PC-3 (cell line): ENCODE data around the gene KRT15. TPM values are rescaled to one million over a fixed set of nuclear protein-coding genes. Genes with fewer than 3 reads are reported as not detected.

Experiments
- ATAC-seq: fragments of 200-7000 bp; cut with Tn5 transposase; 2 replicates; pipeline ENCODE4 v1.9.1; 2020; ENCODE audit warnings: mild to moderate bottlenecking, moderate library complexity
- BruUV-seq: library from RNA; stranded (reverse); fragments of 400-500 nt; replicated peaks from 2 replicates; lab custom pipeline; 2021; lab: Mats Ljungman, UMichigan
- CTCF ChIA-PET: fragments of 300-600 bp; sonication (Branson Sonifier 250); formaldehyde crosslinking; loops from one replicate; lab custom pipeline; 2022; ENCODE audit warnings: antibody characterized with exemption; lab: Charles Lee
- POLR2A ChIA-PET: fragments of 300-600 bp; sonication (Branson Sonifier 250); formaldehyde crosslinking; loops from one replicate; lab custom pipeline; 2022; ENCODE audit warnings: antibody characterized with exemption; ENCODE audit not compliant: unreplicated experiment; lab: Charles Lee
- DNase-seq: peaks from one replicate; pipeline ENCODE4 v3.0.0-alpha.2; 2015
- H2AFZ ChIP-seq: fragments of 300-600 bp; sonication (generic); 2 replicates; pipeline ENCODE4 v1.6.0; 2016; ENCODE audit warnings: antibody characterized with exemption, low read length
- H3F3A ChIP-seq: fragments of 300-600 bp; sonication (generic); one replicate; pipeline ENCODE4 v1.6.0; 2017; ENCODE audit warnings: antibody characterized with exemption, low read length, control low read depth, mild to moderate bottlenecking; ENCODE audit not compliant: unreplicated experiment
- H3K27ac ChIP-seq: fragments of 300-600 bp; sonication (generic); 2 replicates; pipeline ENCODE4 v1.5.1; 2016; ENCODE audit warnings: mild to moderate bottlenecking, low read length
- H3K27me3 ChIP-seq: fragments of 300-600 bp; sonication (generic); 2 replicates; pipeline ENCODE4 v1.6.1; 2016; ENCODE audit warnings: low read length, mixed read lengths
- H3K36me3 ChIP-seq: fragments of 300-600 bp; sonication (generic); 2 replicates; pipeline ENCODE4 v1.6.1; 2016; ENCODE audit warnings: low read depth, mixed run types, low read length, mixed read lengths
- H3K4me1 ChIP-seq: fragments of 300-600 bp; sonication (generic); 2 replicates; pipeline ENCODE4 v1.5.1; 2016; ENCODE audit warnings: low read length; ENCODE audit not compliant: insufficient read depth
- H3K4me2 ChIP-seq: fragments of 300-600 bp; sonication (generic); 2 replicates; pipeline ENCODE4 v1.6.0; 2016; ENCODE audit warnings: low read length
- H3K4me3 ChIP-seq: fragments of 300-600 bp; sonication (generic); 2 replicates; pipeline ENCODE4 v1.5.1; 2016; ENCODE audit warnings: mild to moderate bottlenecking, low read length, mixed read lengths
- H3K79me2 ChIP-seq: fragments of 300-600 bp; sonication (generic); 2 replicates; pipeline ENCODE4 v1.6.1; 2017; ENCODE audit warnings: low read length, mixed read lengths
- H3K9ac ChIP-seq: fragments of 300-600 bp; sonication (generic); 2 replicates; pipeline ENCODE4 v1.6.0; 2016; ENCODE audit warnings: mild to moderate bottlenecking, low read length
- H3K9me2 ChIP-seq: fragments of 300-600 bp; sonication (generic); replicated peaks from 2 replicates; pipeline ENCODE4 v1.6.1; 2016; ENCODE audit warnings: mixed run types, low read length, mixed read lengths
- H3K9me3 ChIP-seq: fragments of 300-600 bp; sonication (generic); 2 replicates; pipeline ENCODE4 v1.6.1; 2016; ENCODE audit warnings: low read length, mixed read lengths
- H4K20me1 ChIP-seq: fragments of 300-600 bp; sonication (generic); 2 replicates; pipeline ENCODE4 v1.6.1; 2016; ENCODE audit warnings: low read length, mixed read lengths
- EZH2 ChIP-seq: fragments of 300-600 bp; sonication (generic); IDR thresholded peaks from one replicate; pipeline ENCODE4 v1.6.1; 2017; ENCODE audit warnings: antibody characterized with exemption, mild to moderate bottlenecking, low read length; ENCODE audit not compliant: unreplicated experiment
- EZH2phosphoT487 ChIP-seq: fragments of 300-600 bp; sonication (generic); IDR thresholded peaks from 2 replicates; pipeline ENCODE4 v1.6.1; 2018; ENCODE audit warnings: mild to moderate bottlenecking, antibody characterized with exemption, low read length, borderline replicate concordance
- intact Hi-C: fragments of 100-400 bp; cut with micrococcal nuclease; formaldehyde crosslinking; loops from 2 replicates; pipeline ENCODE4 v1.9.0; 2023
- total RNA-seq: library from RNA; depleted of rRNA; stranded (reverse); fragments of >200 nt; gene quantifications from 2 replicates; pipeline ENCODE4 v1.2.3, GENCODE V29; 2014
- TF ChIP-seq, protein P1 (sequence below): fragments of 300-600 bp; sonication (generic); conservative IDR thresholded peaks from 2 replicates; pipeline ENCODE4 v1.5.1; 2017; ENCODE audit warnings: antibody characterized with exemption, low read depth, mild to moderate bottlenecking, low read length

The KRT15 gene
- total RNA-seq, 1 experiment from 2014 or later: 121 TPM

DNA sequence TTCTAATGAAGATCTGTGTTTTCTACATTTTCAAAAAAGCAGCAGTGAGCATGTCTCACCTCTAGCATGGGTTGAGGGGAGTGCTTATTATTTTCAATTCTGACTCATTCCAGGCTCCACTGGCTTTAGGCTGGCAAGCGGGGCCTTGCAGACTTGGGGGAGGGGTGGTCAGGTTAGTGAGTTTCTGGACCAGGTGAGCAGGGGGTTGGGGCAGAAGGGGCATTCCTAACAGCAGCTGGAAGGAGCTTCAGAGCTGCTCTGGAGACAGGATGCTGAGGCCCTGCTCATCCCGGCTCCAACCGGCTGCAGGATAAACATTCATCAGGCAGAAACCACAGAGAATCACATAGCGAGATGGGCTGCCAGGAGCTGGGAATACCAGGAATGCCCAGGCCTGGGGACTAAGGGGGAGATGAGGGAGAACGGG is 19.9 kb upstream of the KRT15 start:
- Histone ChIP-seq H3F3A (no peaks in the 10 kb centered on the region), H4K20me1 (no peaks in the 10 kb centered on the region), H3K9ac (no peak overlapping the region), H3K27me3 (no peaks in the 10 kb centered on the region), H3K4me1 (peaks cover 68% of the 10 kb centered on the region), H3K27ac (peak overlapping the region; percentile 41), H3K36me3 (no peaks in the 10 kb centered on the region), H2AFZ (no peak overlapping the region), H3K4me2 (peak overlapping the region; percentile 33), H3K79me2 (0 out of 2 replicates have a peak, but pooled peaks cover 5% of the 10 kb centered on the region), H3K4me3 (no peak overlapping the region), H3K9me2 (no peaks in the 10 kb centered on the region), H3K9me3 (no peaks in the 10 kb centered on the region)
- no peak for TF ChIP-seq EZH2phosphoT487
- TF ChIP-seq, protein P1, sequence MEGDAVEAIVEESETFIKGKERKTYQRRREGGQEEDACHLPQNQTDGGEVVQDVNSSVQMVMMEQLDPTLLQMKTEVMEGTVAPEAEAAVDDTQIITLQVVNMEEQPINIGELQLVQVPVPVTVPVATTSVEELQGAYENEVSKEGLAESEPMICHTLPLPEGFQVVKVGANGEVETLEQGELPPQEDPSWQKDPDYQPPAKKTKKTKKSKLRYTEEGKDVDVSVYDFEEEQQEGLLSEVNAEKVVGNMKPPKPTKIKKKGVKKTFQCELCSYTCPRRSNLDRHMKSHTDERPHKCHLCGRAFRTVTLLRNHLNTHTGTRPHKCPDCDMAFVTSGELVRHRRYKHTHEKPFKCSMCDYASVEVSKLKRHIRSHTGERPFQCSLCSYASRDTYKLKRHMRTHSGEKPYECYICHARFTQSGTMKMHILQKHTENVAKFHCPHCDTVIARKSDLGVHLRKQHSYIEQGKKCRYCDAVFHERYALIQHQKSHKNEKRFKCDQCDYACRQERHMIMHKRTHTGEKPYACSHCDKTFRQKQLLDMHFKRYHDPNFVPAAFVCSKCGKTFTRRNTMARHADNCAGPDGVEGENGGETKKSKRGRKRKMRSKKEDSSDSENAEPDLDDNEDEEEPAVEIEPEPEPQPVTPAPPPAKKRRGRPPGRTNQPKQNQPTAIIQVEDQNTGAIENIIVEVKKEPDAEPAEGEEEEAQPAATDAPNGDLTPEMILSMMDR: no peak
- TF ChIP-seq EZH2: no peak
- ATAC-seq: peak; percentile 40
- CTCF ChIA-PET: no interaction called here
- POLR2A ChIA-PET: no interaction called here
- BruUV-seq: no TSS peak
- intact Hi-C loops: no loop called here
- peak; percentile 49 for DNase-seq

DNA sequence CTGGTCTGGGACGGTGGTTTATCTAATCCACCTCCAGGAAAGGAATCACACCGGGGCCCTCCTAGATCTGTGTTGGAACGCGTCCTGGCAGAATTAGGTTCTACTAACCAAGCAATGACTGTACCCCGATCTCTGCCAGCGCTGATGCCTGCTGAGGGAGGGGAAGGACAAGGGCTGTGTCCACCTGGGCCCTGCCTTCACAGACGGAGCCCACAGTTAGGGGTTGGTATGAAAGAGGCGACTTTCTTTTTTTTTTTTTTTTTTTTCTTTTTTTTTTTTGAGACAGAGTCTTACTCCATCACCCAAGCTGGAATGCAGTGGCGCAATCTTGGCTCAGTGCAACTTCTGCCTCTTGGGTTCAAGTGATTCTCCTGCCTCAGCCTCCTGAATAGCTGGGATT is 19.3 kb upstream of the KRT15 start:
- ChIA-PET CTCF (no interaction called here), POLR2A (no interaction called here)
- Histone ChIP-seq H3K36me3 (no peaks in the 10 kb centered on the region), H3K4me2 (peak overlapping the region; percentile 33; the same call in 1 of the 2 replicates), H3K9ac (no peak overlapping the region), H2AFZ (no peak overlapping the region), H3K27ac (peak overlapping the region; percentile 41), H4K20me1 (no peaks in the 10 kb centered on the region), H3K4me3 (no peak overlapping the region), H3K4me1 (peaks cover 68% of the 10 kb centered on the region), H3K9me3 (no peaks in the 10 kb centered on the region), H3F3A (no peaks in the 10 kb centered on the region), H3K9me2 (no peaks in the 10 kb centered on the region), H3K79me2 (0 out of 2 replicates have a peak, but pooled peaks cover 5% of the 10 kb centered on the region), H3K27me3 (no peaks in the 10 kb centered on the region)
- DNase-seq (no peak), ATAC-seq (no peak)
- BruUV-seq: no TSS peak
- TF ChIP-seq, protein P1: no peak
- TF ChIP-seq EZH2phosphoT487: no peak
- TF ChIP-seq EZH2: no peak
- intact Hi-C loops: no loop called here

DNA sequence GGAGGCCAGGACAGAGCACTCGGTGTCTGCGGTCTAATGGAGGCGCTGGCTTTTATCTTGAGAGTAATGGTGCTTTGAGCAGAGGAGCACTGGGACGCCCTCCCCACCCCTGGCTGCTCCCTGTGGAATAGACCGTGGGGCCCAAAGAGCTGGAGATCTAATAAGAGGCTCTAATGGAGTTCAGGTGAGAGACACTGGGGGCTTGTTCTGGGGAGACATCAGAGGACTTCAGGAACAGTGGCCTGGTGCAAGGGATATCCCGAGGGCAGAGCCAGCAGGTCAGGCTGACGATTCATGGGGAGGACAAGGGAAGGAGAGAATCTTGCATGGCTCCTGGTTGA is 18.9 kb upstream of the KRT15 start:
- no peaks in the 10 kb centered on the region for H3K27me3 ChIP-seq
- H4K20me1 ChIP-seq: no peaks in the 10 kb centered on the region
- no peak overlapping the region for H3K4me3 ChIP-seq
- H2AFZ ChIP-seq: no peak overlapping the region
- H3K9me3 ChIP-seq: no peaks in the 10 kb centered on the region
- H3K9ac ChIP-seq: no peak overlapping the region
- CTCF ChIA-PET: no interaction called here
- no TSS peak for BruUV-seq
- ATAC-seq (no peak), DNase-seq (no peak)
- H3K79me2 ChIP-seq: 0 out of 2 replicates have a peak, but pooled peaks cover 5% of the 10 kb centered on the region
- peaks cover 68% of the 10 kb centered on the region for H3K4me1 ChIP-seq
- H3K36me3 ChIP-seq: no peaks in the 10 kb centered on the region
- intact Hi-C loops: no loop called here
- POLR2A ChIA-PET: no interaction called here
- TF ChIP-seq EZH2 (no peak), EZH2phosphoT487 (no peak)
- TF ChIP-seq, protein P1: no peak
- H3K4me2 ChIP-seq: no peak overlapping the region
- no peaks in the 10 kb centered on the region for H3F3A ChIP-seq
- no peak overlapping the region for H3K27ac ChIP-seq
- H3K9me2 ChIP-seq: no peaks in the 10 kb centered on the region
